GM12878 (cell line): ENCODE measurements around the gene ZSCAN20. TPM values are rescaled to one million over a fixed set of nuclear protein-coding genes. Genes with fewer than 3 reads are reported as not detected.

Source experiments
- ATAC-seq: fragments of 200-7000 bp; cut with Tn5 transposase; 3 replicates; pipeline ENCODE4 v1.9.1; 2020; ENCODE audit warnings: mild to moderate bottlenecking, moderate library complexity
- BruUV-seq: library from RNA; stranded (reverse); fragments of 400-500 nt; replicated peaks from 2 replicates; lab custom pipeline; 2021; lab: Mats Ljungman, UMichigan
- CTCF ChIA-PET: fragments of 300-600 bp; sonication (Branson Sonifier 250); formaldehyde crosslinking; extraction: SDS; loops from one replicate; lab custom pipeline; 2021; ENCODE audit warnings: inconsistent platforms; lab: Yijun Ruan, JAX
- POLR2A ChIA-PET: fragments of 350-600 bp; formaldehyde crosslinking; extraction: SDS; loops from one replicate; lab custom pipeline; 2021; ENCODE audit warnings: inconsistent platforms; lab: Charles Lee
- RAD21 ChIA-PET: fragments of 300-600 bp; sonication (Branson Sonifier 250); formaldehyde crosslinking; loops from one replicate; lab custom pipeline; 2023; ENCODE audit warnings: antibody characterized with exemption; ENCODE audit not compliant: unreplicated experiment; lab: Charles Lee
- SMC1A ChIA-PET: fragments of 300-600 bp; sonication (Branson Sonifier 250); formaldehyde crosslinking; loops from one replicate; lab custom pipeline; 2023; ENCODE audit not compliant: unreplicated experiment, uncharacterized antibody; lab: Charles Lee
- DNase-seq: peaks from one replicate; pipeline ENCODE4 v3.0.0-alpha.2; 2011; ENCODE audit warnings: low read depth, low spot score
- FAIRE-seq: peaks from 3 replicates; lab custom pipeline; 2011; peaks lifted over from hg19 to GRCh38; lab: Jason Lieb, UNC
- H2AFZ ChIP-seq: 2 replicates; pipeline ENCODE4 v1.6.0; 2011; ENCODE audit warnings: low read depth, low read length, control low read depth; ENCODE audit not compliant: control insufficient read depth
- H3K27ac ChIP-seq: 2 replicates; pipeline ENCODE4 v1.5.1; 2011; ENCODE audit warnings: control low read depth; ENCODE audit not compliant: control insufficient read depth, insufficient read depth
- H3K27me3 ChIP-seq, 2 experiments: replicated peaks in 1 of 2; 2 replicates each; pipeline versions ENCODE4 v1.6.0 to v1.6.1; 2011; ENCODE audit warnings: low read length in 1 of 2; ENCODE audit not compliant: control insufficient read depth in 2 of 2, insufficient read depth in 2 of 2
- H3K36me3 ChIP-seq, 2 experiments: 2 replicates each; pipeline ENCODE4 v1.5.1; 2011; ENCODE audit warnings: low read length in 1 of 2; ENCODE audit not compliant: control insufficient read depth in 2 of 2, insufficient read depth in 2 of 2
- H3K4me1 ChIP-seq: 2 replicates; pipeline ENCODE4 v1.6.1; 2011; ENCODE audit warnings: mild to moderate bottlenecking, low read length, moderate library complexity, mixed read lengths; ENCODE audit not compliant: control insufficient read depth, insufficient read depth
- H3K4me2 ChIP-seq: 2 replicates; pipeline ENCODE4 v1.6.0; 2011; ENCODE audit warnings: control low read depth; ENCODE audit not compliant: control insufficient read depth, insufficient read depth
- H3K4me3 ChIP-seq: fragments of 200-600 bp; sonication (generic); 2 replicates; pipeline ENCODE4 v1.5.1; 2016
- H3K79me2 ChIP-seq: 2 replicates; pipeline ENCODE4 v1.6.0; 2011; ENCODE audit warnings: low read length; ENCODE audit not compliant: control insufficient read depth, insufficient read depth
- H3K9ac ChIP-seq: 2 replicates; pipeline ENCODE4 v1.8.0; 2011; ENCODE audit warnings: low read length, control low read depth, mixed read lengths; ENCODE audit not compliant: control insufficient read depth, insufficient read depth
- H3K9me3 ChIP-seq: replicated peaks from 3 replicates; pipeline ENCODE4 v1.5.1; 2011; ENCODE audit warnings: mild to moderate bottlenecking, low read length; ENCODE audit not compliant: control insufficient read depth, insufficient read depth
- H4K20me1 ChIP-seq: 2 replicates; pipeline ENCODE4 v1.6.0; 2011; ENCODE audit not compliant: control insufficient read depth, insufficient read depth
- HSF1 ChIP-seq: fragments of 150-350 bp; IDR thresholded peaks from 2 replicates; pipeline ENCODE4 v1.6.1; 2014; ENCODE audit warnings: mild to moderate bottlenecking, low read depth, low read length
- IKZF2 ChIP-seq, 2 experiments: fragments of 450-650 bp; IDR thresholded peaks; 2 replicates each; pipeline ENCODE4 v1.6.1; 2017; ENCODE audit warnings: mild to moderate bottlenecking in 2 of 2, moderate library complexity in 2 of 2
- IRF4 ChIP-seq: IDR thresholded peaks from 2 replicates; pipeline ENCODE4 v1.6.1; 2011; ENCODE audit warnings: low read depth, low read length
- NR2C2 ChIP-seq: IDR thresholded peaks from 2 replicates; pipeline ENCODE4 v1.6.1; 2011; ENCODE audit warnings: borderline replicate concordance, low read depth; ENCODE audit not compliant: control insufficient read depth, insufficient read length
- RFX5 ChIP-seq: IDR thresholded peaks from 2 replicates; pipeline ENCODE4 v1.6.1; 2011; ENCODE audit warnings: low read depth, low read length, improper control_type of control experiment
- SIX5 ChIP-seq: IDR thresholded peaks from 2 replicates; pipeline ENCODE4 v1.6.1; 2011; ENCODE audit warnings: mild to moderate bottlenecking, low read depth, low read length, moderate library complexity; ENCODE audit not compliant: severe bottlenecking
- TARDBP ChIP-seq: IDR thresholded peaks from 2 replicates; pipeline ENCODE4 v1.6.1; 2016; ENCODE audit warnings: borderline replicate concordance
- USF2 ChIP-seq: IDR thresholded peaks from 2 replicates; pipeline ENCODE4 v1.6.1; 2011; ENCODE audit warnings: low read depth, low read length, improper control_type of control experiment, borderline replicate concordance
- ZBED1 ChIP-seq: IDR thresholded peaks from 2 replicates; pipeline ENCODE4 v1.6.1; 2016; ENCODE audit warnings: borderline replicate concordance
- WGBS: methylation state at CpG from one replicate; pipeline ENCODE4 v1.1.6; 2016; ENCODE audit warnings: low lambda C conversion rate; ENCODE audit not compliant: insufficient replicate concordance, insufficient coverage; ENCODE audit errors: missing lambda C conversion rate; 5-methylcytosine and 5-hydroxymethylcytosine counted together
- in situ Hi-C: fragments of 300-500 bp; cut with MboI; formaldehyde crosslinking; loops from 9 replicates; pipeline ENCODE4 v1.14.3; 2018; ENCODE audit warnings: mixed read lengths
- intact Hi-C: fragments of 100-400 bp; cut with micrococcal nuclease; formaldehyde crosslinking; loops from one replicate; pipeline ENCODE4 v1.14.2; 2022; ENCODE audit not compliant: unreplicated experiment
- polyA plus RNA-seq, 11 experiments: library from polyadenylated mRNA; depleted of rRNA in 4 of 11; unstranded in 6 of 11; stranded (reverse) in 5 of 11; fragments of >200 nt; fragmentation: Nextera tagmentation in 4 of 11; fragmentation: Illumina TruSeq in 1 of 11; extraction: Ambion mirVana in 4 of 11; extraction: Trizol in 1 of 11; gene quantifications; 1 replicate in 1 of 11; 2 replicates in 10 of 11; pipeline versions ENCODE4 v1.2.1 to v1.2.3, GENCODE V29; 2011 to 2016; ENCODE audit warnings: inconsistent platforms in 2 of 11, missing spikeins in 2 of 11, low read depth in 1 of 11
- total RNA-seq, 4 experiments: library from RNA; depleted of rRNA in 3 of 4; stranded (reverse); fragments of >200 nt in 3 of 4; fragmentation: Illumina TruSeq in 1 of 4; extraction: Trizol in 1 of 4; gene quantifications; 2 replicates each; pipeline versions ENCODE4 v1.2.1 to v1.2.3, GENCODE V29; 2013 to 2021
- TF ChIP-seq, protein P1 (sequence below): IDR thresholded peaks from 2 replicates; pipeline ENCODE4 v1.6.1; 2012; ENCODE audit warnings: mild to moderate bottlenecking, low read depth, low read length
- TF ChIP-seq, protein P2 (sequence below): fragments of 450-650 bp; IDR thresholded peaks from 2 replicates; pipeline ENCODE4 v1.6.1; 2014; ENCODE audit warnings: mild to moderate bottlenecking
- TF ChIP-seq, protein P3 (sequence below): IDR thresholded peaks from 2 replicates; pipeline ENCODE4 v1.6.1; 2012; ENCODE audit warnings: low read length, inconsistent platforms
- TF ChIP-seq, protein P4 (sequence below): fragments of 450-650 bp; IDR thresholded peaks from 2 replicates; pipeline ENCODE4 v1.6.1; 2017; ENCODE audit warnings: low read depth, mild to moderate bottlenecking, moderate library complexity

Gene ZSCAN20
- total and polyA plus RNA-seq, 10 of the 15 experiments (the other 5 are each of a cell fraction or from before 2014, with no cell fraction given): 0.35 to 5.1 (median 2.4) TPM

- TF ChIP-seq ZBED1: no peak
- TF ChIP-seq, protein P1, sequence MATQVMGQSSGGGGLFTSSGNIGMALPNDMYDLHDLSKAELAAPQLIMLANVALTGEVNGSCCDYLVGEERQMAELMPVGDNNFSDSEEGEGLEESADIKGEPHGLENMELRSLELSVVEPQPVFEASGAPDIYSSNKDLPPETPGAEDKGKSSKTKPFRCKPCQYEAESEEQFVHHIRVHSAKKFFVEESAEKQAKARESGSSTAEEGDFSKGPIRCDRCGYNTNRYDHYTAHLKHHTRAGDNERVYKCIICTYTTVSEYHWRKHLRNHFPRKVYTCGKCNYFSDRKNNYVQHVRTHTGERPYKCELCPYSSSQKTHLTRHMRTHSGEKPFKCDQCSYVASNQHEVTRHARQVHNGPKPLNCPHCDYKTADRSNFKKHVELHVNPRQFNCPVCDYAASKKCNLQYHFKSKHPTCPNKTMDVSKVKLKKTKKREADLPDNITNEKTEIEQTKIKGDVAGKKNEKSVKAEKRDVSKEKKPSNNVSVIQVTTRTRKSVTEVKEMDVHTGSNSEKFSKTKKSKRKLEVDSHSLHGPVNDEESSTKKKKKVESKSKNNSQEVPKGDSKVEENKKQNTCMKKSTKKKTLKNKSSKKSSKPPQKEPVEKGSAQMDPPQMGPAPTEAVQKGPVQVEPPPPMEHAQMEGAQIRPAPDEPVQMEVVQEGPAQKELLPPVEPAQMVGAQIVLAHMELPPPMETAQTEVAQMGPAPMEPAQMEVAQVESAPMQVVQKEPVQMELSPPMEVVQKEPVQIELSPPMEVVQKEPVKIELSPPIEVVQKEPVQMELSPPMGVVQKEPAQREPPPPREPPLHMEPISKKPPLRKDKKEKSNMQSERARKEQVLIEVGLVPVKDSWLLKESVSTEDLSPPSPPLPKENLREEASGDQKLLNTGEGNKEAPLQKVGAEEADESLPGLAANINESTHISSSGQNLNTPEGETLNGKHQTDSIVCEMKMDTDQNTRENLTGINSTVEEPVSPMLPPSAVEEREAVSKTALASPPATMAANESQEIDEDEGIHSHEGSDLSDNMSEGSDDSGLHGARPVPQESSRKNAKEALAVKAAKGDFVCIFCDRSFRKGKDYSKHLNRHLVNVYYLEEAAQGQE: no peak
- TF ChIP-seq RFX5: no peak
- TF ChIP-seq IRF4: no peak
These were observed 31.1 kb downstream of the ZSCAN20 start (continued) for GRCh38 chr1:33503506-33503905.

DNA sequence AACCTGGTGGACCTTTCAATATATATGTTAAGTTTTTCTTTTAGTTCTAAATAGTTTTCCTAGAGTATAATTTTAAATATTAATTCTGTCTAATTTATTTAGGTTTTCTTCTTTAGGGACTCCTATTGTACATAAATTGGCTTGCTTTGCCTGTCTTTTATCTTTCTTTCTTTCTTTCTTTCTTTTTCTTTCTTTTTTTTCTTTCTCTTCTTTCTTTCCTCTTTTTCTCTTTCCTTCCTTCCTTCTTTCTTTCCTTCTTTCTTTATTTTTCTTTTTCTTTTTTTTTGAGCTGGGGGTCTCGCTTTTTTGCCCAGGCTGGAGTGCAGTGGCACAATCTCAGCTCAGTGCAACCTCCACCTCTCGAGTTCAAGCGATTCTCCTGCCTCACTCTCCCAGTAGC lies 35.2 kb downstream of the ZSCAN20 start:
- Histone ChIP-seq H4K20me1 (no peaks in the 10 kb centered on the region), H2AFZ (no peak overlapping the region), H3K9me3 (no peaks in the 10 kb centered on the region; the same call in 2 of the 3 replicates), H3K27ac (no peak overlapping the region), H3K79me2 (no peaks in the 10 kb centered on the region), H3K9ac (no peak overlapping the region), H3K4me3 (no peak overlapping the region), H3K4me1 (no peaks in the 10 kb centered on the region), H3K27me3 (no peaks in the 10 kb centered on the region), H3K4me2 (no peak overlapping the region), H3K36me3 (no peaks in the 10 kb centered on the region)
- FAIRE-seq (no peak), DNase-seq (no peak), ATAC-seq (no peak)
- CTCF ChIA-PET: no interaction called here
- intact Hi-C loops (no loop called here), in situ Hi-C loops (no loop called here)
- no TSS peak for BruUV-seq
- RAD21 ChIA-PET: no interaction called here
- SMC1A ChIA-PET: no interaction called here
- WGBS: 51% methylated on average over 3 of the region's 3 CpGs
- POLR2A ChIA-PET: no interaction called here
- TF ChIP-seq, protein P2, sequence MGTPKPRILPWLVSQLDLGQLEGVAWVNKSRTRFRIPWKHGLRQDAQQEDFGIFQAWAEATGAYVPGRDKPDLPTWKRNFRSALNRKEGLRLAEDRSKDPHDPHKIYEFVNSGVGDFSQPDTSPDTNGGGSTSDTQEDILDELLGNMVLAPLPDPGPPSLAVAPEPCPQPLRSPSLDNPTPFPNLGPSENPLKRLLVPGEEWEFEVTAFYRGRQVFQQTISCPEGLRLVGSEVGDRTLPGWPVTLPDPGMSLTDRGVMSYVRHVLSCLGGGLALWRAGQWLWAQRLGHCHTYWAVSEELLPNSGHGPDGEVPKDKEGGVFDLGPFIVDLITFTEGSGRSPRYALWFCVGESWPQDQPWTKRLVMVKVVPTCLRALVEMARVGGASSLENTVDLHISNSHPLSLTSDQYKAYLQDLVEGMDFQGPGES: no peak
- TF ChIP-seq, protein P3, sequence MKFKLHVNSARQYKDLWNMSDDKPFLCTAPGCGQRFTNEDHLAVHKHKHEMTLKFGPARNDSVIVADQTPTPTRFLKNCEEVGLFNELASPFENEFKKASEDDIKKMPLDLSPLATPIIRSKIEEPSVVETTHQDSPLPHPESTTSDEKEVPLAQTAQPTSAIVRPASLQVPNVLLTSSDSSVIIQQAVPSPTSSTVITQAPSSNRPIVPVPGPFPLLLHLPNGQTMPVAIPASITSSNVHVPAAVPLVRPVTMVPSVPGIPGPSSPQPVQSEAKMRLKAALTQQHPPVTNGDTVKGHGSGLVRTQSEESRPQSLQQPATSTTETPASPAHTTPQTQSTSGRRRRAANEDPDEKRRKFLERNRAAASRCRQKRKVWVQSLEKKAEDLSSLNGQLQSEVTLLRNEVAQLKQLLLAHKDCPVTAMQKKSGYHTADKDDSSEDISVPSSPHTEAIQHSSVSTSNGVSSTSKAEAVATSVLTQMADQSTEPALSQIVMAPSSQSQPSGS: no peak
- no peak for TF ChIP-seq TARDBP
- TF ChIP-seq SIX5: no peak
- no peak for TF ChIP-seq USF2
- TF ChIP-seq NR2C2: no peak
- TF ChIP-seq IKZF2 (IDR thresholded peaks at IDR 0.05): no peak
- no peak for TF ChIP-seq HSF1
- TF ChIP-seq, protein P4, sequence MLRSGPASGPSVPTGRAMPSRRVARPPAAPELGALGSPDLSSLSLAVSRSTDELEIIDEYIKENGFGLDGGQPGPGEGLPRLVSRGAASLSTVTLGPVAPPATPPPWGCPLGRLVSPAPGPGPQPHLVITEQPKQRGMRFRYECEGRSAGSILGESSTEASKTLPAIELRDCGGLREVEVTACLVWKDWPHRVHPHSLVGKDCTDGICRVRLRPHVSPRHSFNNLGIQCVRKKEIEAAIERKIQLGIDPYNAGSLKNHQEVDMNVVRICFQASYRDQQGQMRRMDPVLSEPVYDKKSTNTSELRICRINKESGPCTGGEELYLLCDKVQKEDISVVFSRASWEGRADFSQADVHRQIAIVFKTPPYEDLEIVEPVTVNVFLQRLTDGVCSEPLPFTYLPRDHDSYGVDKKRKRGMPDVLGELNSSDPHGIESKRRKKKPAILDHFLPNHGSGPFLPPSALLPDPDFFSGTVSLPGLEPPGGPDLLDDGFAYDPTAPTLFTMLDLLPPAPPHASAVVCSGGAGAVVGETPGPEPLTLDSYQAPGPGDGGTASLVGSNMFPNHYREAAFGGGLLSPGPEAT: no peak
